H9 (cell line): ENCODE results near the gene FAHD1. TPM values are rescaled to one million over a fixed set of nuclear protein-coding genes. Genes with fewer than 3 reads are reported as not detected.

Experiments used
- DNase-seq: peaks from one replicate; pipeline ENCODE4 v3.0.0-alpha.2; 2017
- H2AFZ ChIP-seq: one replicate; pipeline ENCODE4 v1.6.1; 2013; ENCODE audit warnings: mild to moderate bottlenecking, low read length, control low read depth, moderate library complexity
- H2AK5ac ChIP-seq: 2 replicates; pipeline ENCODE4 v1.6.1; 2013; ENCODE audit warnings: low read length, control low read depth, mixed read lengths; ENCODE audit not compliant: insufficient read length
- H2BK120ac ChIP-seq: one replicate; pipeline ENCODE4 v1.6.1; 2013; ENCODE audit warnings: low read depth, mild to moderate bottlenecking, low read length, control low read depth, inconsistent platforms; ENCODE audit not compliant: poor library complexity, severe bottlenecking
- H2BK12ac ChIP-seq: 2 replicates; pipeline ENCODE4 v1.6.1; 2013; ENCODE audit warnings: low read length, control low read depth, mixed read lengths, low read depth; ENCODE audit not compliant: insufficient read length
- H2BK15ac ChIP-seq: 2 replicates; pipeline ENCODE4 v1.6.1; 2013; ENCODE audit warnings: low read depth, low read length, control low read depth
- H2BK20ac ChIP-seq: one replicate; pipeline ENCODE4 v1.6.1; 2013; ENCODE audit warnings: low read depth, mild to moderate bottlenecking, low read length, control low read depth, inconsistent platforms; ENCODE audit not compliant: poor library complexity, severe bottlenecking
- H2BK5ac ChIP-seq: 2 replicates; pipeline ENCODE4 v1.6.1; 2013; ENCODE audit warnings: low read length, control low read depth, mixed read lengths; ENCODE audit not compliant: insufficient read length
- H3K14ac ChIP-seq: 2 replicates; pipeline ENCODE4 v1.6.1; 2013; ENCODE audit warnings: low read length, control low read depth; ENCODE audit not compliant: insufficient read depth
- H3K18ac ChIP-seq: 2 replicates; pipeline ENCODE4 v1.6.1; 2013; ENCODE audit warnings: low read depth, mild to moderate bottlenecking, mixed read lengths, low read length, control low read depth; ENCODE audit not compliant: insufficient read length
- H3K23ac ChIP-seq: 2 replicates; pipeline ENCODE4 v1.6.1; 2013; ENCODE audit warnings: low read length, control low read depth, mixed read lengths, low read depth; ENCODE audit not compliant: insufficient read length
- H3K23me2 ChIP-seq: 2 replicates; pipeline ENCODE4 v1.6.1; 2013; ENCODE audit warnings: low read depth, mild to moderate bottlenecking, mixed read lengths, low read length, control low read depth; ENCODE audit not compliant: insufficient read length, poor library complexity, severe bottlenecking
- H3K27ac ChIP-seq: 2 replicates; pipeline ENCODE4 v1.5.1; 2013; ENCODE audit warnings: low read length, control low read depth, mixed read lengths, low read depth; ENCODE audit not compliant: insufficient read length
- H3K27me3 ChIP-seq: 2 replicates; pipeline ENCODE4 v1.6.1; 2013; ENCODE audit warnings: low read length, control low read depth, inconsistent platforms; ENCODE audit not compliant: insufficient read depth
- H3K4ac ChIP-seq: 2 replicates; pipeline ENCODE4 v1.6.1; 2013; ENCODE audit warnings: low read depth, mild to moderate bottlenecking, control low read depth, inconsistent platforms, low read length, moderate library complexity
- H3K4me1 ChIP-seq: 2 replicates; pipeline ENCODE4 v1.6.1; 2013; ENCODE audit warnings: low read length, control low read depth, inconsistent platforms; ENCODE audit not compliant: insufficient read depth
- H3K4me2 ChIP-seq: 2 replicates; pipeline ENCODE4 v1.6.1; 2013; ENCODE audit warnings: low read length, control low read depth, mixed read lengths; ENCODE audit not compliant: insufficient read length, insufficient read depth
- H3K56ac ChIP-seq: 2 replicates; pipeline ENCODE4 v1.6.1; 2013; ENCODE audit warnings: low read depth, mild to moderate bottlenecking, mixed read lengths, low read length, control low read depth; ENCODE audit not compliant: insufficient read length
- H3K79me1 ChIP-seq: 2 replicates; pipeline ENCODE4 v1.6.1; 2013; ENCODE audit warnings: low read depth, mild to moderate bottlenecking, moderate library complexity, low read length, control low read depth, inconsistent platforms; ENCODE audit not compliant: insufficient read depth, poor library complexity, severe bottlenecking
- H3K79me2 ChIP-seq: 2 replicates; pipeline ENCODE4 v1.6.1; 2013; ENCODE audit warnings: low read length, control low read depth, inconsistent platforms; ENCODE audit not compliant: insufficient read depth
- H3K9ac ChIP-seq: 2 replicates; pipeline ENCODE4 v1.6.1; 2013; ENCODE audit warnings: low read length, control low read depth, mixed read lengths; ENCODE audit not compliant: insufficient read length; ENCODE audit errors: extremely low read depth
- H3K9me3 ChIP-seq: one replicate; pipeline ENCODE4 v1.6.1; 2013; ENCODE audit warnings: low read depth, low read length, inconsistent platforms; ENCODE audit not compliant: control insufficient read depth
- H3T11ph ChIP-seq: one replicate; pipeline ENCODE4 v1.6.1; 2013; ENCODE audit warnings: mild to moderate bottlenecking, low read length, control low read depth, inconsistent platforms
- H4K20me1 ChIP-seq: one replicate; pipeline ENCODE4 v1.6.1; 2013; ENCODE audit not compliant: control insufficient read depth, insufficient read length, insufficient read depth
- H4K5ac ChIP-seq: 2 replicates; pipeline ENCODE4 v1.6.1; 2013; ENCODE audit warnings: low read depth, mild to moderate bottlenecking, mixed read lengths, low read length, control low read depth; ENCODE audit not compliant: insufficient read length
- H4K8ac ChIP-seq: replicated peaks from 2 replicates; pipeline ENCODE4 v1.6.1; 2013; ENCODE audit warnings: low read length, control low read depth, mixed read lengths, low read depth; ENCODE audit not compliant: insufficient read length
- H4K91ac ChIP-seq: 2 replicates; pipeline ENCODE4 v1.6.1; 2013; ENCODE audit warnings: low read depth, mild to moderate bottlenecking, moderate library complexity, mixed read lengths, low read length, control low read depth; ENCODE audit not compliant: insufficient read length
- H3K27ac Mint-ChIP-seq, 3 experiments: 2 replicates in 2 of 3; 3 replicates in 1 of 3; pipeline ENCODE4 v1.8.0; 2020 to 2021; ENCODE audit warnings: mixed read lengths in 3 of 3, mild to moderate bottlenecking in 1 of 3, moderate library complexity in 1 of 3
- H3K27me3 Mint-ChIP-seq: 2 replicates; pipeline ENCODE4 v1.8.0; 2021; ENCODE audit warnings: low read depth, mild to moderate bottlenecking, moderate library complexity, mixed read lengths
- H3K36me3 Mint-ChIP-seq, 3 experiments: 2 replicates in 2 of 3; 3 replicates in 1 of 3; pipeline ENCODE4 v1.8.0; 2020 to 2021; ENCODE audit warnings: low read depth in 3 of 3, mixed read lengths in 3 of 3; ENCODE audit not compliant: insufficient read depth in 1 of 3
- H3K4me1 Mint-ChIP-seq, 2 experiments: 2 replicates each; pipeline ENCODE4 v1.8.0; 2020; ENCODE audit warnings: mixed read lengths in 2 of 2
- H3K4me3 Mint-ChIP-seq, 2 experiments: 2 replicates in 1 of 2; 3 replicates in 1 of 2; pipeline ENCODE4 v1.8.0; 2020 to 2021; ENCODE audit warnings: mild to moderate bottlenecking in 2 of 2, mixed read lengths in 2 of 2, moderate library complexity in 1 of 2
- H3K9me3 Mint-ChIP-seq, 2 experiments: 2 replicates in 1 of 2; 3 replicates in 1 of 2; pipeline ENCODE4 v1.8.0; 2020; ENCODE audit warnings: mild to moderate bottlenecking in 2 of 2, mixed read lengths in 2 of 2, moderate library complexity in 1 of 2
- CTCF ChIP-seq: fragments of 200-600 bp; sonication (generic); conservative IDR thresholded peaks from 3 replicates; pipeline ENCODE4 v1.8.0; 2021; ENCODE audit warnings: antibody characterized with exemption, mild to moderate bottlenecking
- WGBS: extraction: QIAGEN DNeasy Blood & Tissue Kit; methylation state at CpG from one replicate; pipeline ENCODE4 v1.1.7; 2013; ENCODE audit warnings: missing lambda C conversion rate, low lambda C conversion rate, mixed read lengths; ENCODE audit not compliant: insufficient read length; ENCODE audit errors: extremely low coverage; 5-methylcytosine and 5-hydroxymethylcytosine counted together
- total RNA-seq: library from RNA; stranded (reverse); gene quantifications from 2 replicates; pipeline ENCODE4 v1.2.1, GENCODE V29; 2021

Gene FAHD1
- total RNA-seq, 1 experiment from 2014 or later = 16.2 TPM

GRCh38 chr16:1777375-1778199 lies 49.4 kb upstream of the FAHD1 start:
- Histone ChIP-seq H4K91ac (no peak overlapping the region), H3K4ac (no peak overlapping the region), H2BK120ac (no peak overlapping the region), H3K79me2 (no peaks in the 10 kb centered on the region; the same call in 1 of the 2 replicates), H4K8ac (no peak overlapping the region), H4K5ac (no peak overlapping the region), H2AFZ (no peak overlapping the region), H2BK12ac (no peak overlapping the region), H2BK20ac (no peak overlapping the region), H2AK5ac (no peak overlapping the region), H2BK5ac (no peak overlapping the region), H3K18ac (no peak overlapping the region), H3K56ac (no peak overlapping the region), H3K23me2 (peaks cover 10% of the 10 kb centered on the region), H3K79me1 (peaks cover 5% of the 10 kb centered on the region), H3K27me3 (no peaks in the 10 kb centered on the region), H3K4me1 (no peaks in the 10 kb centered on the region), H3K27ac (no peak overlapping the region), H2BK15ac (no peak overlapping the region), H3K4me2 (no peak overlapping the region), H3T11ph (no peak overlapping the region), H3K23ac (no peak overlapping the region), H3K14ac (no peak overlapping the region), H3K9me3 (no peaks in the 10 kb centered on the region), H3K9ac (no peak overlapping the region), H4K20me1 (no peaks in the 10 kb centered on the region)
- H3K4me1 Mint-ChIP-seq = peaks cover 7 to 14% of the 10 kb centered on the region in 2 experiments
- peaks cover 0 to 42% (median 8%) of the 10 kb centered on the region in 3 experiments; a peak in 4 of 7 replicates for H3K36me3 Mint-ChIP-seq
- TF ChIP-seq CTCF = no peak
- no CpG with 5 or more reads among the region's 36 CpGs for WGBS
- no peaks in the 10 kb centered on the region for H3K9me3 Mint-ChIP-seq
- no peak overlapping the region for H3K4me3 Mint-ChIP-seq
- H3K27me3 Mint-ChIP-seq = peaks cover 2% of the 10 kb centered on the region; the same call in 1 of the 2 replicates
- no peak for DNase-seq
- no peak overlapping the region for H3K27ac Mint-ChIP-seq
